ENCODE data around the gene DOCK6. TPM values are rescaled to one million over a fixed set of nuclear protein-coding genes. Genes with fewer than 3 reads are reported as not detected.

Gene DOCK6
- total and polyA plus RNA-seq, 7 donors: 8.8 to 40.5 (median 20.2) TPM

DNA sequence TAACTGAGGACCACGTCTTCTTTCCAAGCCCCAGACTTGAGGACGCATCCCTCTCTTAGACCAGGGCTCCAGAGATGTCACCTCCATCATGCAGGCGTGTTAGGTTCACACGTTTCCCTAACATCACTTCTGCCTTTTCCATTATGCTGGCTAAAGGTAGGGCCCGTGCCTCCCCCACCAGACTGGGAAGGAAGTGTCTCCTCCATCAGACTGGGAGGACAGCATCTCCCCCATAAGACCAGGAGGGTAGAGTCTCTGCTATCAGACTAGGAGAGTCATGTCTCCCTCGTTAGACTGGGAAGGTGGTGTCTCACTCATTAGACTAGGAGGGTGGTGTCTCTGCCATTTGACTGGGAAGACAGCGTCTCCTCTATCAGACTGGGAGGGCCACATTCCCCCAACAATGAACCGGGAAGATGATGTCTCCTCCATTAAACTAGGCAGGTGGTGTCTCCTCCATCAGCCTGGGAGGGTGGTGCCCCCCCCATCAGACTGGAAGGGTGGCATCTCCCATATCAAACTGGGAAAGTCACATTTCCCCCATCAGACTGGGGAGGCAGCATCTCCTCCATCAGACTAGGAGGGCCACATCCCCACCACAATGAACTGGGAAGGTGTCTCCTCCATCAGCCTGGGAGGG lies 88.7 kb downstream of the DOCK6 start:
- intact Hi-C loops (cut with DNase I): no loop called here
- Histone ChIP-seq H3K36me3 (peaks cover 69 to 99% (median 92%) of the 10 kb centered on the region in 4 donors), H3K4me3 (no peak overlapping the region), H3K27ac (peak overlapping the region; percentile 1 to 95 (median 92)), H3K9me3 (no peaks in the 10 kb centered on the region), H3K27me3 (no peaks in the 10 kb centered on the region), H3K4me1 (peaks cover 0 to 53% (median 48%) of the 10 kb centered on the region in 4 donors)
- TF ChIP-seq, protein P1, sequence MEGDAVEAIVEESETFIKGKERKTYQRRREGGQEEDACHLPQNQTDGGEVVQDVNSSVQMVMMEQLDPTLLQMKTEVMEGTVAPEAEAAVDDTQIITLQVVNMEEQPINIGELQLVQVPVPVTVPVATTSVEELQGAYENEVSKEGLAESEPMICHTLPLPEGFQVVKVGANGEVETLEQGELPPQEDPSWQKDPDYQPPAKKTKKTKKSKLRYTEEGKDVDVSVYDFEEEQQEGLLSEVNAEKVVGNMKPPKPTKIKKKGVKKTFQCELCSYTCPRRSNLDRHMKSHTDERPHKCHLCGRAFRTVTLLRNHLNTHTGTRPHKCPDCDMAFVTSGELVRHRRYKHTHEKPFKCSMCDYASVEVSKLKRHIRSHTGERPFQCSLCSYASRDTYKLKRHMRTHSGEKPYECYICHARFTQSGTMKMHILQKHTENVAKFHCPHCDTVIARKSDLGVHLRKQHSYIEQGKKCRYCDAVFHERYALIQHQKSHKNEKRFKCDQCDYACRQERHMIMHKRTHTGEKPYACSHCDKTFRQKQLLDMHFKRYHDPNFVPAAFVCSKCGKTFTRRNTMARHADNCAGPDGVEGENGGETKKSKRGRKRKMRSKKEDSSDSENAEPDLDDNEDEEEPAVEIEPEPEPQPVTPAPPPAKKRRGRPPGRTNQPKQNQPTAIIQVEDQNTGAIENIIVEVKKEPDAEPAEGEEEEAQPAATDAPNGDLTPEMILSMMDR (IDR thresholded peaks at IDR 0.05): no peak
- peak in 1 of 4 donors; percentile 6 for TF ChIP-seq POLR2AphosphoS5 (IDR thresholded peaks at IDR 0.05)
- 81 to 83% methylated on average over 8 of the region's 8 CpGs for WGBS, 2 donors
- DNase-seq: no peak

DNA sequence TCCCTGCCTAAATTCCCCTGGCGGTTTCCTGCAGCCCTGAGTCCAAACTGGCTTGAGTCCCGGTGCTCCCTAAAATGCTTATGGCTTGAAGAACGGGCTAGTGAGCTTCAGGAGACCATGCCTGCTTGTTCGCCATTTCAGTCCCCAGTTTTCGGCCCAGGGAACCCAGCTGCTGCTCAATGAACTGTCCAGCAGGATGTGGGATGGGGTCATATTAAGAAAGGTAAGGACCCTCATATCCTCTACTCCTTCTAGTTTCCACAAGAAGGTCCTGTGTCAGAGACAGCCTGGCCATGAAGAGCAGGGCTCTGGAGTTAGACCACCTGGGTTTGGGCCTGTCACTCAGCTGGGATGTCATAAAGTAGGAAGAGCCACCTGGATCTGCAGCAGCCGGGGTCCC lies 89.7 kb downstream of the DOCK6 start:
- Histone ChIP-seq H3K4me1 (peaks cover 0 to 53% (median 46%) of the 10 kb centered on the region in 4 donors), H3K36me3 (peaks cover 65 to 99% (median 92%) of the 10 kb centered on the region in 4 donors), H3K4me3 (no peak overlapping the region), H3K27ac (peak overlapping the region; percentile 87 to 95 (median 92)), H3K27me3 (no peaks in the 10 kb centered on the region), H3K9me3 (no peaks in the 10 kb centered on the region)
- TF ChIP-seq, protein P1 (IDR thresholded peaks at IDR 0.05): no peak
- no peak for TF ChIP-seq POLR2AphosphoS5 (IDR thresholded peaks at IDR 0.05)
- no peak for TF ChIP-seq POLR2A (IDR thresholded peaks at IDR 0.05)
- TF ChIP-seq EP300 (IDR thresholded peaks at IDR 0.05): no peak
- intact Hi-C loops (cut with DNase I): no loop called here
- WGBS, 2 donors: 91 to 92% methylated on average over 6 of the region's 6 CpGs
- DNase-seq: no peak

DNA sequence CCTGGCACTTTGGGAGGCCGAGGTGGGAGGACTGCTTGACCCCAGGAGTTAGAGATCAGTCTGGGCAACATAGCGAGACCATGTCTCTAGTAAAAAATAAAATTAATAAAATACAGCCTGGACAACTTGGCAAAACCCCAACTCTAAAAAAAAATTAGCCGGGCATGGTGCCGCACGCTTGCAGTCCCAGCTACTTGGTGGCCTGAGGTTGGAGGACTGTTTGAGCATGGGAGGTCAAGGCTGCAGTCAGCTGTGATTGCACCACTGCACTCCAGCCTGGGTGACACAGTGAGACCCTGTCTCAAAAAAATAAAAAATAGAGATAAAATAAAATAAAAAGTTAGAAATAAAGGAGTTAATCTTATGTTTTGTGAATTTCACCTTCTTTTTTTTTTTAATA lies 91.2 kb downstream of the DOCK6 start:
- H3K9me3 ChIP-seq: no peaks in the 10 kb centered on the region
- H3K27ac ChIP-seq: peak overlapping the region; percentile 87 to 95 (median 92)
- peaks cover 0 to 68% (median 60%) of the 10 kb centered on the region in 4 donors for H3K4me1 ChIP-seq
- no peaks in the 10 kb centered on the region for H3K27me3 ChIP-seq
- DNase-seq: no peak
- peaks cover 50 to 99% (median 86%) of the 10 kb centered on the region in 4 donors for H3K36me3 ChIP-seq
- WGBS, 2 donors: 88 to 92% methylated on average over 5 of the region's 5 CpGs
- intact Hi-C loops (cut with DNase I): no loop called here
- peak in 1 of 4 donors; percentile 36 for TF ChIP-seq POLR2AphosphoS5 (IDR thresholded peaks at IDR 0.05)
- TF ChIP-seq POLR2A (IDR thresholded peaks at IDR 0.05): no peak
- no peak overlapping the region for H3K4me3 ChIP-seq

DNA sequence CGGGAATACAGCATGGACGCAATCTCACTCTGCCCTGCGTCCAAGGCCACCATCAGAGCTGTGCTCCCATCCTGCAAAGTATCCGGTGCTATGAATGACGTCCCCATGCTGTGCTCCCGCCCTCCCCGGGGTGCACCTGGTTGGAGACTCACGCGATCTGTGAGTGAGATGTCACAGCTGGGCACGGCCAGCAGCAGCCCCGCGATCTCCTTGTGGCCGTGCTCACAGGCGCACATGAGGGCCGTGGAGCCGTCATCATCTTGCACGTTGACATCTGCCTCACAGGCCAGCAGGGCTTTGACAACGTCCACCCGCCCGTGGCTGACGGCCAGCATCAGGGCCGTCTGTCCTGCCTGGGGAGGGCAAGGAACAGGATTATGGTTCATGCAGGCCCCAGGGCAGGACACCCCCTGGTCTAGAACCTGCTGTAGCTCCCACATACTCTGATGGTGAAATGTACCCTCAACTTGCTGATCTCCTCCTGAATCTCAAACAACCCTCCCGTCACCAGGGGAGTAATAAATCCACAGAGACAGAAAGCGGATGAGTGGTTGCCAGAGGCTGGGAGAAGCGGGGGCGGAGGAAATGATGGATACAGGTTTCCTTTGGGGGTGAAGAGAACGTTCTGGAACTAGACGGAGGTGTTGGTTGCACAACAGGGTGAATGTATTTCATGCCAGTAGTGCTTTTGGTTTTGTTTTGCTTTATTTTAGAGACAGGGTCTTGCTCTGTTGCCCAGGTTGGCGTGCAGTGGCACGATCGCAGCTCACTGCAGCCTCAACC lies 92.2 kb downstream of the DOCK6 start:
- Histone ChIP-seq H3K9me3 (no peaks in the 10 kb centered on the region), H3K27ac (peak overlapping the region; percentile 87 to 95 (median 92)), H3K4me3 (no peak overlapping the region), H3K27me3 (no peaks in the 10 kb centered on the region), H3K36me3 (peaks cover 49 to 92% (median 79%) of the 10 kb centered on the region in 4 donors), H3K4me1 (peaks cover 0 to 78% (median 70%) of the 10 kb centered on the region in 4 donors)
- WGBS, 2 donors: 91 to 93% methylated on average over 31 of the region's 31 CpGs
- TF ChIP-seq POLR2A (IDR thresholded peaks at IDR 0.05) (no peak), POLR2AphosphoS5 (IDR thresholded peaks at IDR 0.05) (peak in 2 of 4 donors; percentile 31 to 55), EP300 (IDR thresholded peaks at IDR 0.05) (no peak)
- TF ChIP-seq, protein P1 (IDR thresholded peaks at IDR 0.05): no peak
- intact Hi-C loops (cut with DNase I): no loop called here
- peak; percentile 75 for DNase-seq

DNA sequence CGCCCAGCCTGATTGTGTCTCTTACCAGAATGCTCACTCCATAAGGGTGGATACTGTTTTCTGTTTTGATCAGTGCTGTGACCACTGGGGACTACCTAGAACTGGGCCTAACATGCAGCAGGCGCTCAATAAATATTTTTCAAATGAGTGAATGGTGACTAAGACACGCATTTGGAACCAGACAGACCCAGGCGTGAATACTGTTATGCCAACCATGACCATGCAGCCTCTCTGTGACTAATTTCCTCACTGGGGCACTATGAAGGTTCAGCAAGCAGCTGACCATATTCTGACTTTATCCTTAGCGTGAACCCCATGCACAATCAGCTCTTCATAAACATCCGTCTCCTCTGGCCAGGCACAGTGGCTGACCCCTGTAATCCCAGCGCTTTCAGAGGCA lies 93.8 kb downstream of the DOCK6 start:
- TF ChIP-seq POLR2AphosphoS5 (IDR thresholded peaks at IDR 0.05) (peak in 2 of 4 donors; percentile 4 to 52), EP300 (IDR thresholded peaks at IDR 0.05) (no peak), POLR2A (IDR thresholded peaks at IDR 0.05) (no peak)
- TF ChIP-seq, protein P1 (IDR thresholded peaks at IDR 0.05): no peak
- DNase-seq: no peak
- peaks cover 0 to 93% (median 84%) of the 10 kb centered on the region in 4 donors for H3K4me1 ChIP-seq
- 89 to 91% methylated on average over 7 of the region's 7 CpGs for WGBS, 2 donors
- H3K27me3 ChIP-seq: no peaks in the 10 kb centered on the region
- H3K36me3 ChIP-seq: peaks cover 38 to 77% (median 64%) of the 10 kb centered on the region in 4 donors
- H3K27ac ChIP-seq: peak overlapping the region; percentile 87 to 95 (median 92)
- H3K4me3 ChIP-seq: no peak overlapping the region
- intact Hi-C loops (cut with DNase I): no loop called here
- H3K9me3 ChIP-seq: no peaks in the 10 kb centered on the region

All from sigmoid colon (tissue), 7 donors.